NCI-H460 (cell line): ENCODE data around the gene MBD4. TPM values are rescaled to one million over a fixed set of nuclear protein-coding genes. Genes with fewer than 3 reads are reported as not detected.

Experiments
- DNase-seq: peaks from one replicate; pipeline ENCODE4 v3.0.0-alpha.2; 2016; ENCODE audit warnings: low read depth; ENCODE audit errors: extremely low read depth
- total RNA-seq: library from RNA; depleted of rRNA; stranded (reverse); fragments of >200 nt; shearing (Covaris generic); gene quantifications from 2 replicates; pipeline ENCODE4 v1.2.3, GENCODE V29; 2014

Gene MBD4
- total RNA-seq, 1 experiment from 2014 or later: 26.9 TPM

- DNase-seq: no peak
These were observed 7.1 kb downstream of the MBD4 start for GRCh38 chr3:129432671-129433070.

- DNase-seq: no peak
These were observed 7.7 kb downstream of the MBD4 start for GRCh38 chr3:129432036-129432435.

- DNase-seq: no peak
These were observed 10.1 kb downstream of the MBD4 start for GRCh38 chr3:129429602-129430001.

GRCh38 chr3:129429080-129429451 is 10.7 kb downstream of the MBD4 start:
- no peak for DNase-seq

- DNase-seq: peak; percentile 82
These were observed 11.2 kb downstream of the MBD4 start, which contains the start of gene EFCAB12 for GRCh38 chr3:129428376-129429079. TSS of gene EFCAB12 (minus strand) at chr3:129428636. CDS start at chr3:129428488, 148 bp downstream.

- DNase-seq: no peak
These were observed 11.8 kb downstream of the MBD4 start for GRCh38 chr3:129428007-129428375.

GRCh38 chr3:129425619-129426018 is 14.1 kb downstream of the MBD4 start:
- DNase-seq: no peak

GRCh38 chr3:129425213-129425612 is 14.5 kb downstream of the MBD4 start:
- DNase-seq: no peak

GRCh38 chr3:129424185-129424841 is 15.4 kb downstream of the MBD4 start:
- no peak for DNase-seq

GRCh38 chr3:129422897-129423296 is 16.9 kb downstream of the MBD4 start:
- DNase-seq: no peak

GRCh38 chr3:129421988-129422745 is 17.6 kb downstream of the MBD4 start:
- DNase-seq: no peak

- DNase-seq: no peak
These were observed 18.4 kb downstream of the MBD4 start for GRCh38 chr3:129421236-129421883.

- no peak for DNase-seq
These were observed 20.3 kb downstream of the MBD4 start for GRCh38 chr3:129419476-129419875.

- DNase-seq: no peak
These were observed 21.4 kb downstream of the MBD4 start for GRCh38 chr3:129418041-129418973.

GRCh38 chr3:129417326-129417725 is 22.4 kb downstream of the MBD4 start:
- DNase-seq: no peak

- DNase-seq: no peak
These were observed 23.3 kb downstream of the MBD4 start for GRCh38 chr3:129416415-129416814.

GRCh38 chr3:129415830-129416229 is 23.9 kb downstream of the MBD4 start:
- DNase-seq: no peak

- DNase-seq: no peak
These were observed 24.4 kb downstream of the MBD4 start for GRCh38 chr3:129415378-129415777.

GRCh38 chr3:129413687-129414506 is 25.9 kb downstream of the MBD4 start:
- DNase-seq: no peak
